ENCODE measurements around the gene EEPD1. TPM values are rescaled to one million over a fixed set of nuclear protein-coding genes. Genes with fewer than 3 reads are reported as not detected.

EEPD1 gene
- polyA plus RNA-seq, 1 of the 3 experiments (the other 2 are of a cell fraction), result 5.0 TPM

GRCh38 chr7:36115448-36116321 lies 37.4 kb upstream of the EEPD1 start (continued):
- TF ChIP-seq FOXM1 (IDR thresholded peaks at IDR 0.05; ENCODE audit: low read depth) (0 out of 2 replicates have a peak, but pooled peaks have one; percentile 39), PBX3 (IDR thresholded peaks at IDR 0.05) (peak; percentile 97), REST (IDR thresholded peaks at IDR 0.05; ENCODE audit: low read depth, low read length) (peak; percentile 48), SIN3A (IDR thresholded peaks at IDR 0.05; ENCODE audit: borderline replicate concordance, low read depth, low read length) (0 out of 2 replicates have a peak, but pooled peaks have one; percentile 20), FOSL2 (IDR thresholded peaks at IDR 0.05; ENCODE audit: borderline replicate concordance, low read depth) (peak; percentile 97), RXRA (IDR thresholded peaks at IDR 0.05; ENCODE audit: borderline replicate concordance, low read depth) (peak; percentile 72; the same call in 1 of the 2 replicates), JUND (IDR thresholded peaks at IDR 0.05) (peak; percentile 96)

- Histone ChIP-seq H3K4me3 (ENCODE audit: low read depth in 2 of 2, low read length in 1 of 2) (peak overlapping the region in 1 of 2 experiments; percentile 33; a peak in 1 of 4 replicates), H3F3A (replicated peaks; ENCODE audit: insufficient read depth) (peaks cover 28% of the 10 kb centered on the region), H3K79me2 (ENCODE audit: insufficient read depth) (no peaks in the 10 kb centered on the region), H3K9me3 (peaks cover 4% of the 10 kb centered on the region), H3K9ac (peak overlapping the region; percentile 64), H3K4me1 (ENCODE audit: control insufficient read depth in 1 of 2, insufficient read depth in 2 of 2, low read depth in 1 of 2, low read length in 1 of 2) (peaks cover 30 to 35% of the 10 kb centered on the region in 2 experiments), H2AFZ (ENCODE audit: low read depth) (peak overlapping the region; percentile 61), H3K9me2 (no peaks in the 10 kb centered on the region), H4K20me1 (ENCODE audit: insufficient read depth) (no peaks in the 10 kb centered on the region), H3K4me2 (peak overlapping the region; percentile 61), H3K27me3 (ENCODE audit: insufficient read depth) (no peaks in the 10 kb centered on the region), H3K36me3 (replicated peaks in 1 of 2; ENCODE audit: control insufficient read depth in 1 of 2, insufficient read depth in 2 of 2, low read length in 1 of 2) (no peaks in the 10 kb centered on the region), H3K27ac (ENCODE audit: low read depth in 2 of 2, low read length in 1 of 2) (peak overlapping the region; percentile 79 to 95)
- ChIA-PET POLR2A (interaction anchor here (0.6 kb wide), 1 partner anchor 96 kb away, joined by 6 read pairs; no protein-coding TSS in a partner anchor), CTCF (interaction anchor here (0.6 to 3.7 kb wide), 6 partner anchors 29 to 203 kb away, joined by 4 to 14 read pairs (median 5); no protein-coding TSS in a partner anchor)
- TF ChIP-seq SMC3 (IDR thresholded peaks at IDR 0.05; ENCODE audit: low read depth, low read length) (no peak), PBX3 (IDR thresholded peaks at IDR 0.05) (no peak), EP300 (IDR thresholded peaks at IDR 0.05; ENCODE audit: borderline replicate concordance in 1 of 2, low read depth in 1 of 2, low read length in 1 of 2) (peak in 1 of 2 experiments; percentile 23; a peak in 1 of 4 replicates), ZBTB33 (IDR thresholded peaks at IDR 0.05; ENCODE audit: borderline replicate concordance, low read depth) (no peak), TEAD4 (IDR thresholded peaks at IDR 0.05; ENCODE audit: borderline replicate concordance, insufficient read depth) (no peak), ELF1 (IDR thresholded peaks at IDR 0.05) (no peak), NFIC (IDR thresholded peaks at IDR 0.05; ENCODE audit: borderline replicate concordance) (no peak), NRF1 (IDR thresholded peaks at IDR 0.05; ENCODE audit: low read depth, low read length) (no peak), FOXJ3 (CRISPR knock-in tag; IDR thresholded peaks at IDR 0.05) (no peak), FOSL2 (IDR thresholded peaks at IDR 0.05; ENCODE audit: borderline replicate concordance, low read depth) (peak; percentile 49; the same call in 1 of the 2 replicates), CHD2 (IDR thresholded peaks at IDR 0.05; ENCODE audit: low read length, partially characterized antibody) (no peak), MXI1 (IDR thresholded peaks at IDR 0.05; ENCODE audit: low read depth, low read length) (no peak), RAD21 (IDR thresholded peaks at IDR 0.05; ENCODE audit: low read length) (no peak), RFX5 (IDR thresholded peaks at IDR 0.05; ENCODE audit: low read length) (no peak), GATA2 (CRISPR knock-in tag; IDR thresholded peaks at IDR 0.05) (no peak)
- WGBS (ENCODE audit: low lambda C conversion rate), result 33% methylated on average over 5 of the region's 5 CpGs
- DNase-seq, result no peak
Observed at GRCh38 chr7:36116347-36117202, 36.5 kb upstream of the EEPD1 start.

Measured in SK-N-SH (cell line).